Endometrial microvascular endothelial cells (primary cell): ENCODE measurements around the gene UBXN11. TPM values are rescaled to one million over a fixed set of nuclear protein-coding genes. Genes with fewer than 3 reads are reported as not detected.

Experiments used
- in situ Hi-C: cut with HindIII; loops from 2 replicates; pipeline ENCODE4 v1.10.0; 2017; ENCODE audit warnings: low sequenced_read_pairs, low pct_unique_long_range_greater_than_20kb; ENCODE audit errors: inconsistent ontology term
- total RNA-seq: library from RNA; depleted of rRNA; stranded (reverse); fragments of >200 nt; gene quantifications from one replicate; pipeline ENCODE4 v1.2.3, GENCODE V29; 2015; ENCODE audit errors: inconsistent ontology term

The UBXN11 gene
- total RNA-seq, 1 donor from 2014 or later, result 2.6 TPM

- in situ Hi-C loops, result no loop called here
Measured at GRCh38 chr1:26289158-26290059, 17.0 kb downstream of the UBXN11 start.

- in situ Hi-C loops, result no loop called here
Measured at GRCh38 chr1:26288311-26288941, 18.0 kb downstream of the UBXN11 start.

- in situ Hi-C loops, result no loop called here
Measured at GRCh38 chr1:26287811-26288210, 18.6 kb downstream of the UBXN11 start.

DNA sequence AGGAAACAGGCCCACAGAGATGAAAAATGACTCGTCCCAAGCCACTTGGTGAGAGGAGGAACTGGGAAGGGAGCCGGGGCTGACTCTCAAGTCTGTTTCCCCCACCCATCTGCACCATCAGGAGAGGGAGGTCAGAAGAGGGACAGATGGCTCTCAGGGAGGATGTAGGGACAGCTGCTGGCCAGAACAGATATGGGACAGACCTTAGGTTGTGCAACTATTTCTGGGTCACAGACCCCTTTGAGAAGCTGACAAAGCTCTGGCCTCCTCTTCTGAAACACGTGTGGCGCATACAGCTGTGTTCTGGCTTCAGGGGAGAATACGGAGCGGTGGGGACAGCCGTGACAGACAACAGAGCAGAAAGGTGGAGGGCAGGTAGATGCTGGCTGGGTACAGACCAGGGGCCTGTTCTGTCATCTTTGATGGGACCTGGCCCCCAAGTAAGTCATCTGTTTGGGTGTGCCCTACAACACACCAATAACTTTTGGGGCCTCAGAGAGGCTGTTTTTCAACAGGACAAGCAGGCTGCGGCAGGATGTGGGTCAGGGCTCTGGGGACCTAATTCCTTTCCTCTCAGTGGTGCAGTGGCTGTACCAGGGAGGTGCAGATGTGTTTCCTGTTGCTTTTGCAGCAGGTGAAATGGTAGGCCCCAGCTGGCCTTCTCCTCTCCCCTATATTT, 19.3 kb downstream of the UBXN11 start:
- in situ Hi-C loops, result no loop called here

DNA sequence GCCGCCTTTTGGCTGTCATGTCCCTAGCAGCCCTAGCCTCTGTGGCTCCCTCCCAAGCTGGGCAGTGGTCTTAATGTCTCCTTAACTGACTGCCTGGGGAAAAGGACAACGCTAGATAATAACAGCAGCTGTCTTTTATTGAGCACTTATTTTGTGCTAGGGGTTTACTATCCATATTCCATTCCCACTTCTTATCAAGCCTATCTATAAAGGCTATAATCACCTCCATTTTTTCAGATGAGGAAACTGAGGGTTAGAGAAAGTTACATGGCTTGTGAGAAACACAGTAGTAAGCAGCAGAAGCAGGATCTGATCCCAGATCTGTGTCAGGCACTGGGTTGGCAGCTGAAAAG, 20.4 kb downstream of the UBXN11 start:
- in situ Hi-C loops, result no loop called here

DNA sequence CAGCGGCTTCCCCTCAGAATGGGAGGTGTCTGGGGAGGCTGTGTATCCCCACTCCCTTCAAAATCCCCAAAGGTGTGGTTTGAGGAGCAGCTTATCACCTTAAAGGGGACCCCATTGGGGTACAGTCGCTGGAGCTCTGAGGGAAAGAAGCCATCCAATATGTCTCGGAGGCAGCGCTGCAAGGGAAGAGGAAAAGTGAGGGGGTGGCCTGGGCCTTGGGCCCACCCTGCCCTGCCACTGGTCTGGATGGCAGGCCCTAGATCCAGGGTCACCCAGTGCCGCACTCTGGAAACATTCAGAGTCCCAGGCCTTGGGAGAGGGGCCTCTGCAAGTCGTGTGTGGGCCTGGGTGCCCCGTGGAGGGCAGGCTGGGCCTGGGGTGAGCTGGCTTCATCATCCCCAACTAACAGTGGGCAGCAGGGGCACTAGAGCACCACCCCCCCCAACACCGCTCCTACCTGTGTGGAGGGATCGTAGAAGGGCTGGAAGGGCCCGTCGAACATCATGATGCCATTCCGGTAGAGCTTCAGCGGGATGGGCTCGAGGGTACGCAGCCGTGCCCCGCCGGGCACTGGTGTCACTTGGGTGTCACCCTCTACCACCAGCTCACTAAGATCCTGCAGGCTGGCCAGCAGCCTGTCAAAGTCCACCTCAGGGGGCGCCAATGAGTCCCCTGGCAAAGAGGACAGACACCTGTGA, 20.9 kb downstream of the UBXN11 start:
- in situ Hi-C loops, result no loop called here

- in situ Hi-C loops, result no loop called here
Measured at GRCh38 chr1:26284597-26285347, 21.7 kb downstream of the UBXN11 start.

- in situ Hi-C loops, result no loop called here
Measured at GRCh38 chr1:26283871-26284596, 22.4 kb downstream of the UBXN11 start.

- in situ Hi-C loops, result no loop called here
Measured at GRCh38 chr1:26283279-26283853, 23.1 kb downstream of the UBXN11 start.

DNA sequence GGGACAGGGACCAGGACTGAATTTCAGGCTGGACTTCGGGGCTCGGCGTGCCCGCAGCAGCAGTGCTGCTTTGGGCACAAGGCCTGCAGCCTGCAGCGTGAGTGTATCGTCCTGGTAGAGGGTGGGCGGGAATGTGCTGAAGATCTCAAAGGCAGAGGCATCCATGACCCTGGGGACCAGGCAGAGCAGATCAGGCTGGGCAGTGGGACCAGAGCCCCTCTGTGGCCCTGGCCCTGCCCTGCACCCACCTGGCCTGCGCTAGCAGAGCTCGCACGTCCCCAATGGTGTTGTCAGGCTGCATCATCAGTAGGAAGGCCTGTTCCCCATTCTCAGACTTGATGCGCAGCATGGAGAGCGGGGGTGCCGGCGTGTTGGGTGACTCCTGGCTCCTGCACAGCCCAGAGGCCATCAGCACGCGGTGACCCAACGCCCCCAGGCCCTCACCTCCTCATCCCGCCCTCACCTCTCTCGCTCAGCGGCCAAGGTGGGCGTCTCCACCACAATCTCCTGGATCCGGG, 24.0 kb downstream of the UBXN11 start:
- in situ Hi-C loops, result no loop called here

DNA sequence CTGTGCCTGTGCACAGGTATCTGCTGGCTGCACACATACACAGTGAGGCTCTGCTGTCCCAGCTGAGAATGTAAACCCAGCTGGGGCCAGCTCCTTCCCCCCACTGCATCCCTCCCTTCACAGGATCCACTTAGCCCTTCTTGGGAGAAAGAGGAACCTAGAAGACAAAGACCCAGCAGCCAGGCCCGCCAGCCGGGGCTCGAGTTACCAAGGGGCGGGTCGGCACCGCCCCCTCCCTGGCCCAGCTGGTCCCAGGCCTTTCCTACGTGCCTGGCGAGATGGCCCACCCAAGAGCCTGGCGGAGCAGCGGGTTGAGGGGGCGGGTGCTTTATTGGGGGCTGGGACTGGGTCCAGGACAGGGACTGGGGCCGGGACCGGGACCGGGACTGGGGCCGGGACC, 24.5 kb downstream of the UBXN11 start:
- in situ Hi-C loops, result no loop called here

GRCh38 chr1:26281091-26281958, 25.1 kb downstream of the UBXN11 start:
- in situ Hi-C loops, result no loop called here

GRCh38 chr1:26280333-26281042, 25.9 kb downstream of the UBXN11 start:
- in situ Hi-C loops, result no loop called here

DNA sequence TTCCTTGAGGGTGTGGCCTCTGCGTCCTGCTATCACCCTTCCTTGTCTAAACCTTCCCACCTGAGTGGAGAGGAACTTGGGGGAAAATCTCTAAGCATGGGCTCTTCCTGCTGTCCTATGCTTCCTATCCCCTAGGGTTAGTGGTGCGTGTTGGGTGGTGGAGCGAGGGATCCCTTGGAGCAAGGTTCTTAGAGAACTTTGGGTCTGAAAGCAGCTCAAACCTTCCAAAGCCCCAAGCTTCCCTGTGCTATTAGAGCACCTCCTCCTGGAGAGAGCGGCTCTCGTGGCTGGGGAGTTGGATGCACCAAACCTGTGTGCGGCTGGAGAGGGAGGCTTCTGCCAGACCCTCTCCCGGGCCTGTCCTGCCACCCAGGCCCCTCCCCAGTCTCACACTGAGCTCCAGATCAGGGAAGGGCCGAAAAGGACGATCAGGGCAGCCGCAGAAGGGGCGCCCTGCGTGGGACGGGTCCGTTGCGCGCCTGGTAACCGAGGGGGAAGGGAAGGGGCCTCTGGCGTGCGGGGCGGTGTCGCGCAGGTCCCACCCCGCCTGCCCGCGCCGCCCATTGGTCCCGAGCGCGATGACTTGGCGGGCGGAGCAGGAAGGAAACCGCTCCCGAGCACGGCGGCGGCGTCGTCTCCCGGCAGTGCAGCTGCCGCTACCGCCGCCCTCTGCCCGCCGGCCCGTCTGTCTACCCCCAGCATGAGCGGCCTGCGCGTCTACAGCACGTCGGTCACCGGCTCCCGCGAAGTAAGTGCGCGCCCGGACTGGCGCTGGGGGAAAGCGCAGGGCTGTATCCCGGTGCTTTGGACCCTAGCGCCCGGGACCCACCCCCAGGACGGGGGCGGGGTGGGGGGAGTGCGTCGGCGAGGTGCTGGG, 26.7 kb downstream of the UBXN11 start, which contains the start of gene SH3BGRL3:
TSS of gene SH3BGRL3 (plus strand) at position 631 of the 877 bp plus-strand sequence. CDS start at position 701, 70 bp downstream.
- in situ Hi-C loops, result no loop called here
